H1 (cell line): ENCODE results near the gene EXOC1. TPM values are rescaled to one million over a fixed set of nuclear protein-coding genes. Genes with fewer than 3 reads are reported as not detected.

Experiments
- CTCF ChIA-PET: fragments of 300-600 bp; sonication (Branson Sonifier 250); formaldehyde crosslinking; loops from one replicate; lab custom pipeline; 2021; ENCODE audit not compliant: partially characterized antibody; lab: Charles Lee
- POLR2A ChIA-PET: fragments of 300-600 bp; sonication (Branson Sonifier 250); formaldehyde crosslinking; loops from one replicate; lab custom pipeline; 2021; ENCODE audit warnings: inconsistent platforms; ENCODE audit not compliant: partially characterized antibody; lab: Charles Lee
- DNase-seq, 2 experiments: peaks; one replicate each; pipeline versions ENCODE4 v3.0.0 to v3.0.0-alpha.2; 2010 to 2022; ENCODE audit warnings: low spot score in 2 of 2, low read depth in 1 of 2, mixed read lengths in 1 of 2
- FAIRE-seq: peaks from 2 replicates; lab custom pipeline; 2011; peaks lifted over from hg19 to GRCh38; lab: Jason Lieb, UNC
- H2AFZ ChIP-seq: 2 replicates; pipeline ENCODE4 v1.8.1; 2012; ENCODE audit warnings: low read length, inconsistent platforms
- H2AK5ac ChIP-seq: 2 replicates; pipeline ENCODE4 v1.6.1; 2013; ENCODE audit warnings: low read depth, low read length
- H2BK120ac ChIP-seq: replicated peaks from 2 replicates; pipeline ENCODE3; 2013; ENCODE audit warnings: low read depth, low read length, inconsistent platforms
- H2BK12ac ChIP-seq: 2 replicates; pipeline ENCODE4 v1.6.1; 2013; ENCODE audit warnings: low read depth, low read length
- H2BK15ac ChIP-seq: 2 replicates; pipeline ENCODE4 v1.6.1; 2013; ENCODE audit warnings: low read length
- H2BK20ac ChIP-seq: 2 replicates; pipeline ENCODE4 v1.6.1; 2013; ENCODE audit warnings: low read length
- H2BK5ac ChIP-seq: 2 replicates; pipeline ENCODE4 v1.6.1; 2013; ENCODE audit warnings: low read depth, low read length
- H3K14ac ChIP-seq: 2 replicates; pipeline ENCODE4 v1.6.1; 2013; ENCODE audit warnings: inconsistent platforms; ENCODE audit not compliant: insufficient read length
- H3K18ac ChIP-seq: 2 replicates; pipeline ENCODE4 v1.6.1; 2013; ENCODE audit warnings: low read length; ENCODE audit errors: extremely low read depth
- H3K23ac ChIP-seq: 2 replicates; pipeline ENCODE4 v1.6.1; 2013; ENCODE audit warnings: inconsistent platforms; ENCODE audit not compliant: insufficient read length
- H3K23me2 ChIP-seq: 2 replicates; pipeline ENCODE4 v1.6.1; 2013; ENCODE audit warnings: low read depth, low read length
- H3K27ac ChIP-seq: 2 replicates; pipeline ENCODE4 v1.6.1; 2011; ENCODE audit warnings: low read depth, low read length, inconsistent platforms
- H3K27me3 ChIP-seq, 4 experiments: replicated peaks in 1 of 4; 1 replicate in 1 of 4; 2 replicates in 3 of 4; pipeline versions ENCODE4 v1.6.1 to v1.8.1; 2011 to 2013; ENCODE audit warnings: low read length in 3 of 4, mild to moderate bottlenecking in 3 of 4, inconsistent platforms in 2 of 4, mixed read lengths in 2 of 4, moderate library complexity in 1 of 4; ENCODE audit not compliant: control insufficient read depth in 3 of 4, insufficient read depth in 3 of 4; ENCODE audit errors: extremely low read depth in 1 of 4
- H3K36me3 ChIP-seq, 4 experiments: 2 replicates each; pipeline versions ENCODE4 v1.6.1 to v1.8.1; 2011 to 2013; ENCODE audit warnings: mild to moderate bottlenecking in 4 of 4, low read length in 3 of 4, moderate library complexity in 2 of 4, control low read depth in 1 of 4, inconsistent platforms in 1 of 4; ENCODE audit not compliant: insufficient read depth in 4 of 4, control insufficient read depth in 2 of 4
- H3K4ac ChIP-seq: replicated peaks from 2 replicates; pipeline ENCODE3; 2013; ENCODE audit warnings: low read length, low read depth, mixed read lengths, inconsistent platforms; ENCODE audit not compliant: insufficient read length
- H3K4me1 ChIP-seq, 4 experiments: replicated peaks in 1 of 4; 1 replicate in 1 of 4; 2 replicates in 3 of 4; pipeline versions ENCODE4 v1.6.1 to v1.8.1; 2011 to 2013; ENCODE audit warnings: low read length in 3 of 4, inconsistent platforms in 2 of 4, mixed read lengths in 1 of 4; ENCODE audit not compliant: insufficient read depth in 4 of 4, control insufficient read depth in 3 of 4
- H3K4me2 ChIP-seq, 2 experiments: 2 replicates each; pipeline versions ENCODE4 v1.6.1 to v1.8.1; 2011 to 2013; ENCODE audit warnings: low read depth in 2 of 2, low read length in 2 of 2, control low read depth in 1 of 2, inconsistent platforms in 1 of 2, mild to moderate bottlenecking in 1 of 2; ENCODE audit not compliant: insufficient read depth in 1 of 2
- H3K4me3 ChIP-seq, 4 experiments: fragments of 200-600, 300-600 bp in 1 of 4; sonication (generic), shearing (Covaris generic), sonication (Bioruptor Twin) in 1 of 4; 2 replicates each; pipeline versions ENCODE4 v1.5.1 to v1.8.1; 2011 to 2016; ENCODE audit warnings: low read length in 4 of 4, low read depth in 3 of 4, control low read depth in 2 of 4, inconsistent platforms in 2 of 4, mild to moderate bottlenecking in 2 of 4, mixed read lengths in 1 of 4, moderate library complexity in 1 of 4; ENCODE audit not compliant: insufficient read depth in 2 of 4; ENCODE audit errors: extremely low read depth in 1 of 4
- H3K56ac ChIP-seq: replicated peaks from 2 replicates; pipeline ENCODE3; 2013; ENCODE audit warnings: low read depth, mild to moderate bottlenecking, mixed read lengths, low read length, inconsistent platforms; ENCODE audit not compliant: insufficient read length
- H3K79me1 ChIP-seq: 2 replicates; pipeline ENCODE4 v1.6.1; 2013; ENCODE audit warnings: low read depth, low read length, control low read depth
- H3K79me2 ChIP-seq, 2 experiments: 2 replicates each; pipeline versions ENCODE4 v1.6.1 to v1.8.1; 2012 to 2013; ENCODE audit warnings: low read length in 2 of 2, mild to moderate bottlenecking in 2 of 2, inconsistent platforms in 1 of 2; ENCODE audit not compliant: insufficient read depth in 2 of 2, control insufficient read depth in 1 of 2
- H3K9ac ChIP-seq, 4 experiments: replicated peaks in 1 of 4; 1 replicate in 1 of 4; 2 replicates in 3 of 4; pipeline versions ENCODE4 v1.6.1 to v1.8.1; 2011 to 2013; ENCODE audit warnings: low read depth in 3 of 4, low read length in 3 of 4, control low read depth in 2 of 4, mild to moderate bottlenecking in 2 of 4, moderate library complexity in 2 of 4, inconsistent platforms in 1 of 4; ENCODE audit errors: extremely low read depth in 1 of 4
- H3K9me3 ChIP-seq, 2 experiments: 2 replicates each; pipeline versions ENCODE4 v1.6.1 to v1.8.1; 2012 to 2013; ENCODE audit warnings: mild to moderate bottlenecking in 2 of 2, moderate library complexity in 2 of 2, control low read depth in 1 of 2, inconsistent platforms in 1 of 2, low read depth in 1 of 2, low read length in 1 of 2, mixed read lengths in 1 of 2; ENCODE audit not compliant: insufficient read depth in 2 of 2
- H4K20me1 ChIP-seq, 2 experiments: replicated peaks in 1 of 2; 2 replicates each; pipeline versions ENCODE3 to v1.8.1; 2011 to 2013; ENCODE audit warnings: inconsistent platforms in 2 of 2, low read length in 2 of 2, mild to moderate bottlenecking in 1 of 2; ENCODE audit not compliant: insufficient read depth in 2 of 2, control insufficient read depth in 1 of 2
- H4K5ac ChIP-seq: 2 replicates; pipeline ENCODE4 v1.6.1; 2013; ENCODE audit warnings: low read length, low read depth, mixed read lengths, inconsistent platforms; ENCODE audit not compliant: insufficient read length
- H4K8ac ChIP-seq: 2 replicates; pipeline ENCODE4 v1.8.0; 2013; ENCODE audit warnings: mild to moderate bottlenecking, moderate library complexity, low read length, inconsistent platforms; ENCODE audit not compliant: insufficient read depth; ENCODE audit errors: extremely low read depth
- H4K91ac ChIP-seq: replicated peaks from 2 replicates; pipeline ENCODE3; 2013; ENCODE audit warnings: low read length, mixed read lengths, inconsistent platforms; ENCODE audit not compliant: insufficient read length
- ATF3 ChIP-seq: IDR thresholded peaks from 2 replicates; pipeline ENCODE4 v1.6.1; 2011; ENCODE audit warnings: low read depth, mild to moderate bottlenecking, low read length; ENCODE audit not compliant: insufficient read depth
- BACH1 ChIP-seq: IDR thresholded peaks from 2 replicates; pipeline ENCODE4 v1.6.1; 2012; ENCODE audit warnings: low read length, improper control_type of control experiment
- BRCA1 ChIP-seq: IDR thresholded peaks from 2 replicates; pipeline ENCODE4 v1.6.1; 2012; ENCODE audit warnings: low read depth, low read length, improper control_type of control experiment
- CEBPB ChIP-seq: IDR thresholded peaks from 2 replicates; pipeline ENCODE4 v1.6.1; 2012; ENCODE audit warnings: low read depth, low read length
- CTCF ChIP-seq, 3 experiments: IDR thresholded peaks; 1 replicate in 2 of 3; 2 replicates in 1 of 3; pipeline versions ENCODE4 v1.5.1 to v1.6.1; 2011; ENCODE audit warnings: low read length in 3 of 3, mild to moderate bottlenecking in 3 of 3, inconsistent platforms in 2 of 3, low read depth in 1 of 3, moderate library complexity in 1 of 3; ENCODE audit not compliant: insufficient read depth in 1 of 3; ENCODE audit errors: control extremely low read depth in 1 of 3
- EP300 ChIP-seq, 2 experiments: IDR thresholded peaks; 1 replicate in 1 of 2; 2 replicates in 1 of 2; pipeline ENCODE4 v1.6.1; 2011 to 2012; ENCODE audit warnings: low read depth in 2 of 2, low read length in 2 of 2, mild to moderate bottlenecking in 2 of 2, borderline replicate concordance in 1 of 2, inconsistent platforms in 1 of 2, moderate library complexity in 1 of 2
- FOSL1 ChIP-seq: IDR thresholded peaks from 2 replicates; pipeline ENCODE4 v1.6.1; 2011; ENCODE audit warnings: mild to moderate bottlenecking, low read depth, low read length, moderate library complexity; ENCODE audit not compliant: insufficient read depth
- HDAC2 ChIP-seq, 2 experiments: fragments of 300-600 bp in 1 of 2; sonication (generic) in 1 of 2; IDR thresholded peaks; 2 replicates each; pipeline ENCODE4 v1.6.1; 2011 to 2012; ENCODE audit warnings: low read depth in 2 of 2, low read length in 2 of 2, mild to moderate bottlenecking in 2 of 2, moderate library complexity in 2 of 2, borderline replicate concordance in 1 of 2, inconsistent platforms in 1 of 2
- RFX5 ChIP-seq: IDR thresholded peaks from 2 replicates; pipeline ENCODE4 v1.6.1; 2011; ENCODE audit warnings: low read depth, low read length, improper control_type of control experiment, borderline replicate concordance
- USF2 ChIP-seq: IDR thresholded peaks from 2 replicates; pipeline ENCODE4 v1.6.1; 2011; ENCODE audit warnings: low read length, improper control_type of control experiment
- ZNF274 ChIP-seq: IDR thresholded peaks from 2 replicates; pipeline ENCODE4 v1.7.0; 2012; ENCODE audit warnings: low read length, borderline replicate concordance; ENCODE audit errors: extremely low read depth
- polyA plus RNA-seq, 7 experiments: library from polyadenylated mRNA; depleted of rRNA in 3 of 7; stranded (reverse) in 5 of 7; unstranded in 2 of 7; fragments of >200 nt in 5 of 7; fragments of 200-250 nt in 2 of 7; gene quantifications; 1 replicate in 5 of 7; 2 replicates in 1 of 7; 4 replicates in 1 of 7; pipeline versions ENCODE4 v1.2.1 to v1.2.3, GENCODE V29; 2011 to 2013; ENCODE audit warnings: missing spikeins in 2 of 7, mixed read lengths in 2 of 7
- total RNA-seq: library from RNA; stranded (reverse); fragmentation: NEBNext Ultra II Directional; extraction: Animal tissue kit (Norgen Biotek cat#: 25700); gene quantifications from 2 replicates; pipeline ENCODE4 v1.2.1, GENCODE V29; 2021

Gene EXOC1
- total and polyA plus RNA-seq, 2 of the 8 experiments (the other 6 are each of a cell fraction or from before 2014, with no cell fraction given): 5.9 to 19.6 TPM

GRCh38 chr4:55874831-55875230 is 21.4 kb downstream of the EXOC1 start:
- Histone ChIP-seq H2AFZ (no peak overlapping the region), H2BK120ac (no peak overlapping the region), H4K20me1 (no peaks in the 10 kb centered on the region), H4K5ac (no peak overlapping the region), H3K79me1 (no peaks in the 10 kb centered on the region), H2BK5ac (no peak overlapping the region), H3K27me3 (no peaks in the 10 kb centered on the region), H4K91ac (no peak overlapping the region), H2BK20ac (no peak overlapping the region), H3K4me3 (no peak overlapping the region), H3K9ac (no peak overlapping the region), H2AK5ac (no peak overlapping the region), H3K23me2 (no peaks in the 10 kb centered on the region), H3K4me1 (no peaks in the 10 kb centered on the region), H3K18ac (no peak overlapping the region), H3K36me3 (peaks cover 3 to 21% (median 6%) of the 10 kb centered on the region in 4 experiments; a peak in 5 of 8 replicates), H2BK12ac (no peak overlapping the region), H3K4me2 (no peak overlapping the region), H3K4ac (no peak overlapping the region), H3K27ac (no peak overlapping the region), H4K8ac (no peak overlapping the region), H2BK15ac (no peak overlapping the region), H3K14ac (no peak overlapping the region), H3K79me2 (no peaks in the 10 kb centered on the region), H3K56ac (no peak overlapping the region), H3K23ac (no peak overlapping the region), H3K9me3 (no peaks in the 10 kb centered on the region)
- no peak for FAIRE-seq
- POLR2A ChIA-PET: no interaction called here
- DNase-seq: no peak
- CTCF ChIA-PET: no interaction called here
- TF ChIP-seq FOSL1: no peak
- no peak for TF ChIP-seq ZNF274
- TF ChIP-seq USF2: no peak
- no peak for TF ChIP-seq EP300 (IDR thresholded peaks at IDR 0.05; ENCODE audit: borderline replicate concordance in 1 of 2, low read depth in 2 of 2, low read length in 2 of 2)
- no peak for TF ChIP-seq ATF3
- no peak for TF ChIP-seq CEBPB
- no peak for TF ChIP-seq HDAC2 (IDR thresholded peaks at IDR 0.05; ENCODE audit: borderline replicate concordance in 1 of 2, low read depth in 2 of 2, low read length in 2 of 2)
- TF ChIP-seq BRCA1: no peak
- no peak for TF ChIP-seq RFX5
- no peak for TF ChIP-seq BACH1
- no peak for TF ChIP-seq CTCF (IDR thresholded peaks at IDR 0.05; ENCODE audit: control extremely low read depth in 1 of 3, insufficient read depth in 1 of 3, low read depth in 1 of 3, low read length in 3 of 3)
